Sigmoid colon (tissue), 7 donors: ENCODE data around the gene BMP3. TPM values are rescaled to one million over a fixed set of nuclear protein-coding genes. Genes with fewer than 3 reads are reported as not detected.

ENCODE experiments used
- DNase-seq: peaks from one replicate; pipeline ENCODE4 v3.0.0-alpha.2; 2019
- H3K27ac ChIP-seq, 4 donors: fragments of 200-600 bp; sonication (generic); one replicate each; pipeline ENCODE4 v1.5.1; 2016 to 2019; ENCODE audit warnings: mild to moderate bottlenecking in 1 of 4
- H3K27me3 ChIP-seq, 3 donors: fragments of 200-600 bp; sonication (generic); one replicate each; pipeline ENCODE4 v1.5.1; 2019; ENCODE audit warnings: mild to moderate bottlenecking in 1 of 3
- H3K36me3 ChIP-seq, 4 donors: fragments of 200-600 bp; sonication (generic); one replicate each; pipeline ENCODE4 v1.5.1; 2016 to 2019
- H3K4me1 ChIP-seq, 4 donors: fragments of 200-600 bp; sonication (generic); one replicate each; pipeline ENCODE4 v1.5.1; 2017 to 2019
- H3K4me3 ChIP-seq, 4 donors: fragments of 200-600 bp; sonication (generic); one replicate each; pipeline ENCODE4 v1.5.1; 2017 to 2019; ENCODE audit warnings: mild to moderate bottlenecking in 2 of 4, moderate library complexity in 1 of 4
- H3K9me3 ChIP-seq, 4 donors: fragments of 200-600 bp in 3 of 4; sonication (generic) in 3 of 4; one replicate each; pipeline versions ENCODE4 v1.5.1 to v1.6.1; 2013 to 2019
- EP300 ChIP-seq, 4 donors: sonication (generic); formaldehyde crosslinking; IDR thresholded peaks; one replicate each; pipeline ENCODE4 v1.6.1; 2017; ENCODE audit warnings: antibody characterized with exemption in 4 of 4
- POLR2A ChIP-seq, 2 donors: fragments of 450-650 bp; IDR thresholded peaks; one replicate each; pipeline ENCODE4 v1.6.1; 2016; ENCODE audit warnings: antibody characterized with exemption in 2 of 2, mild to moderate bottlenecking in 2 of 2, moderate library complexity in 2 of 2
- POLR2AphosphoS5 ChIP-seq, 4 donors: sonication (generic); formaldehyde crosslinking; IDR thresholded peaks; one replicate each; pipeline ENCODE4 v1.6.1; 2017; ENCODE audit warnings: antibody characterized with exemption in 4 of 4
- WGBS, 2 donors: extraction: QIAGEN DNeasy Blood & Tissue Kit; methylation state at CpG; one replicate each; pipeline ENCODE4 v1.1.7; 2013; 5-methylcytosine and 5-hydroxymethylcytosine counted together
- intact Hi-C: fragments of 100-400 bp; cut with DNase I; formaldehyde crosslinking; loops from one replicate; pipeline ENCODE4 v1.15.1; 2023
- polyA plus RNA-seq, 3 donors: library from polyadenylated mRNA; stranded (reverse); fragments of 200-250 nt; gene quantifications; one replicate each; pipeline ENCODE4 v1.2.3, GENCODE V29; 2013
- total RNA-seq, 4 donors: library from RNA; depleted of rRNA; stranded (reverse); fragments of >200 nt; gene quantifications; one replicate each; pipeline ENCODE4 v1.1.0, GENCODE V29; 2016
- TF ChIP-seq, protein P1 (sequence below), 4 experiments: fragments of 450-650 bp in 3 of 4; fragments of 200-600 bp in 1 of 4; IDR thresholded peaks; one replicate each; pipeline ENCODE4 v1.5.1; 2016 to 2019; ENCODE audit warnings: antibody characterized with exemption in 4 of 4, mild to moderate bottlenecking in 3 of 4, moderate library complexity in 2 of 4
- donor health status: healthy with polysubstance abuse.
- donor health status: Bipolar disorder and iron deficiency.
- donor health status: healthy.

BMP3 gene
- total and polyA plus RNA-seq, 7 donors: 3.7 to 63.1 (median 30.5) TPM

DNA sequence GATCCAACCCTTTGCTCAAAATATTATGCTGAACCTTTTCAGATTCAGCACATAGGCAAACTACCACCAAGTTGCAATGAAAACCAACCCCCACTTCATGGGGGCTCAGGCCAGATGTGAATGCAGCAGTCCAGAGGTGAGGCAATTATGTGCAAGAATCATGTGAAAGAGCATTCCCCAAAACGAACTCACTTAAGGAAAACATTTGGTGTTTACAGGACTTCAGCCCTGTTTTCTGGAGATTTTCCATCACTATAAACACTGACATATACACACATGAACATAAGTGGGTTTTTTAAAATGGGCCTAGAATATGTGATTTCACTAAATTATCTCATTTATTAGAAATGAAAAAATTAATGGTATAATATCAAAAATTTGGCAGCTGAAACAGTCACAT lies 31.5 kb downstream of the BMP3 start:
- Histone ChIP-seq H3K4me3 (no peak overlapping the region), H3K36me3 (no peaks in the 10 kb centered on the region), H3K4me1 (peaks cover 0 to 4% (median 0%) of the 10 kb centered on the region in 4 donors), H3K27me3 (no peaks in the 10 kb centered on the region), H3K9me3 (no peaks in the 10 kb centered on the region), H3K27ac (no peak overlapping the region)
- TF ChIP-seq POLR2AphosphoS5 (IDR thresholded peaks at IDR 0.05): no peak
- TF ChIP-seq POLR2A (IDR thresholded peaks at IDR 0.05): no peak
- TF ChIP-seq, protein P1, sequence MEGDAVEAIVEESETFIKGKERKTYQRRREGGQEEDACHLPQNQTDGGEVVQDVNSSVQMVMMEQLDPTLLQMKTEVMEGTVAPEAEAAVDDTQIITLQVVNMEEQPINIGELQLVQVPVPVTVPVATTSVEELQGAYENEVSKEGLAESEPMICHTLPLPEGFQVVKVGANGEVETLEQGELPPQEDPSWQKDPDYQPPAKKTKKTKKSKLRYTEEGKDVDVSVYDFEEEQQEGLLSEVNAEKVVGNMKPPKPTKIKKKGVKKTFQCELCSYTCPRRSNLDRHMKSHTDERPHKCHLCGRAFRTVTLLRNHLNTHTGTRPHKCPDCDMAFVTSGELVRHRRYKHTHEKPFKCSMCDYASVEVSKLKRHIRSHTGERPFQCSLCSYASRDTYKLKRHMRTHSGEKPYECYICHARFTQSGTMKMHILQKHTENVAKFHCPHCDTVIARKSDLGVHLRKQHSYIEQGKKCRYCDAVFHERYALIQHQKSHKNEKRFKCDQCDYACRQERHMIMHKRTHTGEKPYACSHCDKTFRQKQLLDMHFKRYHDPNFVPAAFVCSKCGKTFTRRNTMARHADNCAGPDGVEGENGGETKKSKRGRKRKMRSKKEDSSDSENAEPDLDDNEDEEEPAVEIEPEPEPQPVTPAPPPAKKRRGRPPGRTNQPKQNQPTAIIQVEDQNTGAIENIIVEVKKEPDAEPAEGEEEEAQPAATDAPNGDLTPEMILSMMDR (IDR thresholded peaks at IDR 0.05): no peak
- no peak for TF ChIP-seq EP300 (IDR thresholded peaks at IDR 0.05)
- intact Hi-C loops: no loop called here
- DNase-seq: no peak
- 21 to 51% methylated on average over 1 of the region's 1 CpG for WGBS, 2 donors

DNA sequence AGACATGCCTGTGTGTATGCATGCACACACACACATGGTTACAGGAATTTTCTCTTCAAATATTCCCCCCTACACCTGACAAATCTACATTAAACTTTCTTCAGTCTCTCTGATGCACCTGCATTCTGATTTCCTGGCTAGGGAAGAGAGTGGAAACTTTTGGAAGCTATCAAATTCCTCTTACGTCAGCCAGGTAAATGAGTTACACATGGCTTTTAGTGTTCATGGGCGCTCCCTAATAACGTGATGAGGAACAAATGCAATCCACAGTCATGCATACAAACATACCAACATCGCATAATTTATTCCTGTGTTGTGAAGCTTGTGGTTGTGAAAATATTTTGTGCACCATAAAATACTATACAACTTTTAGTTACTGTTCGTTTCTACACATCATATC lies 34.9 kb downstream of the BMP3 start:
- WGBS, 2 donors: 39 to 73% methylated on average over 5 of the region's 5 CpGs
- Histone ChIP-seq H3K36me3 (no peaks in the 10 kb centered on the region), H3K4me3 (no peak overlapping the region), H3K9me3 (no peaks in the 10 kb centered on the region), H3K27ac (no peak overlapping the region), H3K27me3 (no peaks in the 10 kb centered on the region), H3K4me1 (peaks cover 0 to 4% (median 0%) of the 10 kb centered on the region in 4 donors)
- intact Hi-C loops: no loop called here
- TF ChIP-seq POLR2AphosphoS5 (IDR thresholded peaks at IDR 0.05) (no peak), POLR2A (IDR thresholded peaks at IDR 0.05) (no peak), EP300 (IDR thresholded peaks at IDR 0.05) (no peak)
- TF ChIP-seq, protein P1 (IDR thresholded peaks at IDR 0.05): no peak
- DNase-seq: no peak

DNA sequence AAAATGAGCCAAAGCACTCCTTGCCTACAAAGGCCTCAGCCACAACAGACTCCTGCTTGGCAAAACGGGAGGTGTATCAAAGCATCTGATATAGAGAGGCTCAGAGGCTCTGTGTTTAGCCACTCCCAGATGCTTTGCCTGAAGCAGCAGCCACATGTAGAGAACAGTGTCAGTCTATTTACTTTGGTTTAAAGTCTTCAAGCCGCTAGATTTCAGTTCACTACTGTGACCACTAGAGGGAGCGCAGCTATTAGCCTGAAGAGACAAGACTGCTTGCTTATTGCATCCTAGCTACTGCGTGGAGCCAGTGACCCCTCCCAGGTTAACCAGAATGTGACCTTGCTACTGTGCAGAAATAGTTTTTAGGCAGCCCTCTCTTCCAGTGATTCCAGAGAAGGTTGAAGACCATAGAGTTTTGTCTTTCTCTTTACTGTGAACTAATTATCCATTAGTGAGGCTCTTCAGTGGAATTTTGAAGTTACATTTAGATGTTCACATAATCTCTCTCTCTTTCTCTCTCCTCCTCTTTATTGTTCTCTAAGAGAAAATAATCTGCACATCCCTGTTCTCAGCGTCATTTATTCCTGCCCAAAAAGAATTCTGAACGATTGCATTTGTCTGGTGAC lies 39.3 kb downstream of the BMP3 start:
- Histone ChIP-seq H3K27me3 (no peaks in the 10 kb centered on the region), H3K4me3 (no peak overlapping the region), H3K4me1 (peaks cover 0 to 4% (median 0%) of the 10 kb centered on the region in 4 donors), H3K36me3 (no peaks in the 10 kb centered on the region), H3K27ac (no peak overlapping the region), H3K9me3 (no peaks in the 10 kb centered on the region)
- intact Hi-C loops: loop anchor here (5.0 kb wide), 1 partner anchor 282 kb away; no protein-coding TSS in a partner anchor
- TF ChIP-seq, protein P1 (IDR thresholded peaks at IDR 0.05): peak; percentile 48 to 85 (median 74)
- TF ChIP-seq POLR2A (IDR thresholded peaks at IDR 0.05): no peak
- DNase-seq: peak; percentile 76
- WGBS, 2 donors: 10 to 16% methylated on average over 6 of the region's 6 CpGs

DNA sequence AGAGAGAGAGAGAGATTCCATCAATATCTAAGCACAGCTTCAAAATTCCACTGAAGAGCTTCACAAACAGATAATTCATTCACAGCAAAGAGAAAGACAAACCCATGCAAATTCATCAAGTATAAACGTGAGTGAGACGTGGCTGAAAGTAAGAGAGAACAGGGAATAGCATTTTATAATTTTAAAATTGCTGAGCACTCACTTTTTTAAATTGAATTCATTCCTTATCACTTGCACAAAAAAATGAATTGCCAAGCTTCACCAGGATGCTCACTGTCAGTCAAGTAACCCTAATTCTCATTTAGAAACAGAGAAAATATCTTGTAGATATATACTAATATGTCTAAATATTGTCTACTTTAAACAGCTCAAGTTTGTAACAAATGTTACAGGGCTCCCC lies 40.5 kb downstream of the BMP3 start:
- H3K36me3 ChIP-seq: no peaks in the 10 kb centered on the region
- H3K9me3 ChIP-seq: no peaks in the 10 kb centered on the region
- H3K4me3 ChIP-seq: no peak overlapping the region
- WGBS, 2 donors: 60 to 61% methylated on average over 2 of the region's 2 CpGs
- no peaks in the 10 kb centered on the region for H3K27me3 ChIP-seq
- no peaks in the 10 kb centered on the region for H3K4me1 ChIP-seq
- intact Hi-C loops: loop anchor here (5.0 kb wide), 1 partner anchor 281 kb away; no protein-coding TSS in a partner anchor
- DNase-seq: no peak
- TF ChIP-seq EP300 (IDR thresholded peaks at IDR 0.05) (no peak), POLR2A (IDR thresholded peaks at IDR 0.05) (no peak), POLR2AphosphoS5 (IDR thresholded peaks at IDR 0.05) (no peak)
- TF ChIP-seq, protein P1 (IDR thresholded peaks at IDR 0.05): no peak
- H3K27ac ChIP-seq: no peak overlapping the region

DNA sequence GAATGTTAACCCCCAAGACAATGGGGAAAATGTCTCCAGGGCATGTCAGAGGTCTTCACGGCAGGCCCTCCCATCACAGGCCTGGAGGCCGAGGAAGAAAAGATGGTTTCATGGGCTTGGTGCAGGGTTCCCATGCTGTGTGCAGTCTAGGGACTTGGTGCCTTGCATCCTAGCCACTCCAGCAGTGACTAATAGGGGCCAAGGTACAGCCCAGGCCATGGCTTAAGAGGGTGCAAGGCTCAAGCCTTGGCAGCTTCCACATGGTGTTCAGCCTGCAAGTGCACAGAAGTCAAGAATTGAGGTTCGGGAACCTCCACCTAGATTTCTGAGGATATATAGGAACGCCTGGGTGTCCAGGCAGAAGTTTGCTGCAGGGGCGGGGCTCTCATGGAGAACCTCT lies 50.6 kb downstream of the BMP3 start:
- Histone ChIP-seq H3K9me3 (no peaks in the 10 kb centered on the region), H3K27me3 (no peaks in the 10 kb centered on the region), H3K4me3 (no peak overlapping the region), H3K4me1 (no peaks in the 10 kb centered on the region), H3K36me3 (no peaks in the 10 kb centered on the region), H3K27ac (no peak overlapping the region)
- DNase-seq: no peak
- TF ChIP-seq, protein P1 (IDR thresholded peaks at IDR 0.05): no peak
- TF ChIP-seq POLR2AphosphoS5 (IDR thresholded peaks at IDR 0.05) (no peak), EP300 (IDR thresholded peaks at IDR 0.05) (no peak), POLR2A (IDR thresholded peaks at IDR 0.05) (no peak)
- intact Hi-C loops: no loop called here
- WGBS, 2 donors: 86 to 94% methylated on average over 5 of the region's 5 CpGs
